Stimulated activated CD8-positive, alpha-beta memory T cell treated with anti-CD3 and anti-CD28 coated beads, Interleukin-7, amount 100 ng/mL, for 24 hours (primary cell): ENCODE data around the gene LARGE1.

Experiments
- DNase-seq: peaks from one replicate; pipeline ENCODE4 v3.0.0-alpha.2; 2020; ENCODE audit warnings: low read depth

LARGE1 gene

DNA sequence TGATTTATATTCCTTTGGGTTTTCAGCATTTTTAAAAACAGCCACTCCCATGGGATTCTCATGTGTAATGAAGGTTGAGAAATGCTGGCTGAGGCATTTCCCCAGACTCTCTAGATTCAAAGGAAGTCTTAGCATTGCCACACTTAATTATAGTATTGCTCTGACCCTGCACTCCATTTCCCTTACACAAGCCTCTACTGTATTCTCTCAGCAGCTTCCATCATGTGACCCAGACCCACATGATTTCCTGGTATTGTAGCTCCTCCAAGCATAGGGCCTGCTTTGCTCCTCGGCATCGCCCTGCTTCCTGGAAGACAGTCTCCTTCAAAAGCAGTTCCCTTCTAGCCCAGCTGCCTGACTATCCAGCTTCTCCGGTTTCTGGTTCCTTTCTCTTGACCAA is 261.5 kb downstream of the LARGE1 start:
- DNase-seq = no peak

DNA sequence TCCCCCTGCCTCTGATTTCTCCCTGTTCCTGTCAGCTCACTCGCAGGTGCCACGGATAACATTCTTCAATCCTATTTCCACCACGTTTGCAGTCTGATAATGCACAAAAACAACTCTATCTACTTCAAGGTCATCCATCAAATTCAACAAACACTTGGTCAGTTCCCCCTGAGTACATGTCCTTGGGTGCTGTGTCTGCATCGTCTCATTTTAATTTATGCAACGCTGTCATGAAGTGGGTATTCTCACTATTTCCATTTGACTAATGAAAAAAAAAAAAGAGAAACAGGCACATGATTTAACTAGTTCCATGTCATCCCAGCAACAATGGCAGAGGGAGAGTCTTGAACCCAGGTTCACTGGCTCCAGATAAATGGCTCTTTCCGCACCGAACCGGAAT is 262.6 kb downstream of the LARGE1 start:
- no peak for DNase-seq

DNA sequence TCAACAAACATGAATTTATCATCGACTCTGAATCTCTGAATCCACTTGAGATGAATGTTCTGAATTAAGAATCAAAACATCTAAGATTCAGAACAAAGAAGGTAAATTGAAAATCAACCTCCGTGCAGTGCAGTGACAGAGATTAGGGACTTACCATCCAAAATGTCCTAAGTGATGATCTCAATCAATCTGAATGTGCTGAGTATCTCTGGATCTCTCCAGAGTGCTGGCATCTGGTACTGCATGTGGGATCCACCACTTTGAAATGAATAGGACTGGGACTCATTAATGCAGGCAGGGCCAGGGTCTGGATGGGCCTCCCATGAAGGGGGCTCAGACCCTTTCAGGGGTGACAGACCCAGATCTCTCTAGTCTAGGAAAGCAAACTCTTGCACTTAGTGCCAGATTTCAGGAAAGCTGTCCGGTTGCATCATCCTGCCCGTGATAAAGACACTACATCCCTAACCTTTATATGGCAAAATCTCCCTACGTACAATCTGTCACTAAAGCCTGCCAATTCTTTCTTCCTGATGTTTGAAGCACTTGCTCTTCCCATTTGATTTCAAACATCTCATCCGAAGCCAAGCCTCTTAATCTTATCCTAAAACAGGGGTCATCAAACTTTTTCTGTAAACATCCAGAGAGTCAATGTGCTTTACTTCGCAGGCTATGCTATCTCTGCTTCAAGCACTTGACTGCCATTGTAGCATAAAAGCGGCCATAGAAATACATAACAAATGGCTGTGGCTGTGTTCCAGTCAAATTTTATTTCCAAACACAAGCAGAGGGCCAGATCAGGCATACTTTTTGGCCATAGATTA is 263.3 kb downstream of the LARGE1 start:
- DNase-seq = no peak

DNA sequence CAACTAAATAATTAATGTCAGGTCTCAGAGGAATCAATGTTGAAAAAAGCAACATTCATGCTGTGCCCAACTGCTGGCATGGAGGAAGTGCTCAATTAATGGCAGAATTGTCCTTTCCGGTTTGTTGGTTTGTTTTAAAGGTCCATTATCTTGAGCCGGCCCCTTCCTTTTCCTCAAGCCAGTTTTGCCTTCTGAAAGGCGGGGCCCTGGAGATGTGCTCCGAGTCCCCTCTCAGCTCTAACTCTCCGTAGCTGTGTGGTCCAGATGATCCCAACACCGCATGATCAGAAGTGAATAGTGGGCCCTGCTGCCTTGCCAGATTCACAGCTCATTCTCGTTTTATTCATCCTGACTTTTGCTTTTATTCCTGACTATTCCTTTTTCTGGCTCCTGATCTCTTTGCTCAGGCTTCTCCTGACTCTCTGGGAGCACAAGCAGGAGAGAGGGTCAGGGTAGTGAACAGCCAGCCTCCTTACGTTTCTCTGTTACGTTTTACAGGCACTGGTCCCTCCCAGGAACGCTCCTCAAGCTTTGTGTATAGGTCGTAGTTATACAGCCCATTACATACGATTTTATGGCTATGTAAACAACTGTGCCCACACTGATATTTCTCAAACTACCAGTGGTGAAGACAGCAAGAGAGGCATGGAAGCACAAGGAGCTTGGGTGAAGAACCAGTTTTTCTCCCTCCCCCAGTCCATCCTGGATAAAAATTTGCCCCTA is 265.9 kb downstream of the LARGE1 start:
- no peak for DNase-seq

DNA sequence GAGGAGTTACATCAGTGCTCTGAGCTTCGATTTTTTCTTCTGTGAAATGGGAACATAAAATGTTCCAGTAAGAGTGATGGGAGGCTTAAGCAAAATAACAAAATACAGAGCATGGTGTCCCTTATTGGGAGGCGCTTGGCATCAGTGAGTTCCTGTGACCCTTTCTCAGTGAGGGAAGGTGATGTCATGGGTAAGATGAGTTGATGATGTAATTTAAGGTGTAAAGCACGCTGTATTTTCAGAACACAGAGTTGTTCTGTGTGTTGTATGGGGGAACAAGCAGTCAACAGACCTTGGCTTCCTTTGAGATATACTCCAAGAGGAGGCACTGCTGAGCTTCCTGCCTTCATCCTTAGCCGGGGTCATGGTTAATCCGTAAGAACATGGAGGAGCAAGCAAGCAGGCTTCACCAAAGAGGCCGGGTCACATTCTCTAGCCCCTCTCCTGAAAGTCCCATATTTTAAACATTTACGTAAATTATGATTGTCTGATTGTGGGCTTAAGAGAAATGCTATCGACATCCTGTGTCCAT is 266.7 kb downstream of the LARGE1 start:
- no peak for DNase-seq

DNA sequence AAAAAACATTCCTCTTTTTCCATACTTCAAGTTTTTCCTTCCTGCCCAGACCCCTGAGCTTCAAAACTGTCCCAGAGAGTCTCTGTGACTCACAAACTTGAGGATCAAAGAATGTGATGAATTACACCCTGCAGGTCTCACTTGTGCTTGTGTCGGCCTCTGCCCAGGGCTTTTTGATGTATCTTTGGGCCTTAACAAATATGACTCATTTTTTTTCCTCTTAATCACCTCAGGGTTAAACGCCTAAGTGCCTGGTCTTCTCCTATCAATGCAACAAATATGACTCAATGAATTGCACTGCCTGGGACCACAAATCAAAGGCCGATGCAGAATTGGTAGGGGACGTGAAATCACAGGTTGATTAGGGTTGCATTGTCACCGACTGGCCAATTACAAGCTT is 267.7 kb downstream of the LARGE1 start:
- DNase-seq = no peak

DNA sequence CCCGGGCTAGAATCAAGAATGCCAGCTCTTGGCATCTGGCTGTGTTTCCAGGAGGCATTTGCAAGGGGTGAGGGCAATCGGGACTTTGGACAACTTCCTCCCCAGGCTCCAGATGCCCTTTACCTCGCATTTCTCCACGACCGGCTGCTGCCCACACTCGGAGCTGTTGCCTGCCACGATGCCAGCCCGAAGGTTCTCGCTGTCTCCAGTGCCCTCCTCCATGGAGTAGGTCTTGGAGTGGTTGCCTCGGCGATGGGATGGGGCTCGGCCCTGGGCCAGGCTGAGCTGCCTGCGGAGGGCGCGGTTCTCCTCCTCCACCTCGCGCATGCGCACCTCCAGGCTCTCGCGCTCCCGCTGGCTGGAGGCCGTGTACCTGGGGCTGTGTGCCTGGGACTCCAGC is 270.0 kb downstream of the LARGE1 start:
- no peak for DNase-seq

DNA sequence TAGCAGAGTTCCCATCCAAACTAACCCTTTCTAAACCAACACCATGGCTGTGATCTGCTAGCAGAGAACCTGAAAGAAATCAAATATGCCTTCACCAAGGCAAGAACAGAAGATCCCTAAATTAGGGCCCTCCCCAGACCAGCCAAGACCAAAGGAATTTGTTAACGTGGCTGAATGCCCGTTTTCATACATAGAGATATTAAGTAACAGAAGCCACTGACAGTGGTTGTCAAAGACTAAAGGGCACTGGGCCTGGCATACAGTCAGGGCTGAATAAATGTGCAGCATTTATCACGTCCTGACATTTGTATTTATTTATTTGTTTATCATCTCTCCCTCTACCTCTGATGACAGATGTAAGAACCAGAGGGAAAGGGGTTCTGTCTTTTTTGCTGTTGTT is 271.8 kb downstream of the LARGE1 start:
- no peak for DNase-seq

DNA sequence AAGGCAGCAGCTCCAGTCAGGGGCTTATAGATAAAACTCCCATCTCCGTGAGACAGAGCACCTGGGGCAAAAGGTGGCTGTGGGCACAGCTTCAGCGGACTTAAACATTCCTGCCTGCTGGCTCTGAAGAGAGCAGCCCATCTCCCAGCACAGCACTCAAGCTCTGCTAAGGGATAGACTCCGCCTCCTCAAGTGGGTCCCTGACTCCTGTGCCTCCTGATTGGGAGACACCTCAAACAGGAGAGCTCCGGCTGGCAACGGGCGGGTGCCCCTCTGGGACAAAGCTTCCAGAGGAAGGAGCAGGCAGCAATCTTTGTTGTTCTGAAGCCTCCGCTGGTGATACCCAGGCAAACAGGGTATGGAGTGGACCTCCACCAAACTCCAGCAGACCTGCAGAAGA is 279.4 kb downstream of the LARGE1 start:
- DNase-seq = no peak

DNA sequence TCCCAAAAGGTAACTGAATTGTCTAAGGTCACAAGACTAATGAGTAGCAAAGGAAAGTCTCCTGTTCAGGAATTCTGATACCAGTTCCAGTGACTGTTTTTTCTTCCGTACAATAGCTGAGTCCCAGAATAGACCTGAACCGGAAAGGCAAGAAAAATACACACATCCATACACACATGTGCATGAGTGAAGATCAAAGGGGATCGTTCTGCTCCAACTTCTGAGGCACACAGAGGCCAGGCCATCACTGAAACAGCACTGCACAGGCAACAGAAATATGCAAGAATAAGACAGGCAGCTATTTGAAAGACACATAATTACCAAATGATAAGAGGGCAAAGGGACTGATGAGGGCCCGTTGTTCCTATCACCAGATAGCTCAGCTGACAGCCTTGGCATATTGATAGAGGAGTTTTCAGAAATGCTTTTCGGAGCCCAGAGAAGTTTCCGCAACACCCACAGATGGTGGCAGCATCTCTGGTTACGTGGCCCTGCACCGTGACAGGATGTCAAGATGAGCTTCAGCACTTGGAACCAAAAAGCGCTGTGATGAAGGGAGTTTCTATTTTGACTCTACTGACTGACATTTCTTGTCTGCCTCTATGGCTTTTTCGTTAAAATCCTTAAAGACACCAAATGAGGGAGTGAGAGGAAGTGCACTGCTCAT is 280.6 kb downstream of the LARGE1 start:
- no peak for DNase-seq

DNA sequence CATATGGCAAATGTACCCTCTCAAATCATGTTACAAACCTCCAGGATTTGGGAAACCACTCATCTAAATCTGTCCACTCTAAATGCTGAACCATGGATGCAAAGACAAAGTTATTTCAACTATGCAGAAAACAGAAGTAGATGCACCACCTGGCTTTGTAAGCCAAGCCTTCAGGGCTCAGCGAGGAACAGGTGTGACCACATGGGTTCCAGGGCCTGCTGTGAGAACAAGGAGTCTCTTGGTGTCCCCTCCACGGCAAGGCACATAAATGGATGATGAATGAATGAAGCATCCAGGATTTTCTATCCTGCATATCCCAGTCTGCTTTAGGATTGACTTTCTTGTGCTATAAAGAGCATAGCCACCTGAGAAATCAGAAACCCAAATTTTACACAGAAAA is 284.5 kb downstream of the LARGE1 start:
- no peak for DNase-seq

DNA sequence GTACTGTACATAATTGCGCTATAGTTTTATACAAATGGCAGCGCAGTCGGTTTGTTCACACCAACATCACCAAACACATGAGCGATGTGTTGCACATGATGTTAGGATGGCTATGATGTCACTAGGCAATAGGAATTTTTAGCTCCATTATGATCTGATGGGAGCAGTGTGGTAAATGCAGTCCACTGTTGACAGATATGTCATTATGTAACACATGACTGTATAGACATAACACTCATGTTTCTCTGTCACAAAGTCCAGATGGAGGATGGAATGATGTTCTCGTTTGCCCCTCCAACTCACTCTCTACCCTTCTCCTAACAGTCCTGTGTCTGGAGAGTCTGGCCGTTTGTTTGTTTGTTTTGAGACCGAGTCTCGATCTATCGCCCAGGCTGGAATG is 288.5 kb downstream of the LARGE1 start:
- no peak for DNase-seq

DNA sequence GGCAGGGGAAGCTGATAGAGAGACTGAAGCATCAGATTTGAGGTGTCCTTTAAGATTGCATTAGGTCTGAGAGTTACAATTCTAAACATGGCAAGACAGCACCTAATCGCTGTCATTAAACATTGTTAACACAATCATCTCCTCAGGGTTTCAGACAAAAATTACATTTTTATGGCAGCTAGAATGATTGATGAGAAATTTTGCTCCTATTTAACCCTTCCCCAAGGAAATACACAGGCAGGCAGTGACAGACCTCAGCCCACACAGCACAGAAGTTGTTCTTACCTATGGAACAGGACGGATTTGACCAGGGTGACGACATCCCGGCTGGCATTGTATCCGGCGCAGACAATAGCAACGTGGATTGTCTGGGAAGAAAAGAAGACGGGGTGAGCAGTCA is 294.3 kb downstream of the LARGE1 start:
- no peak for DNase-seq

DNA sequence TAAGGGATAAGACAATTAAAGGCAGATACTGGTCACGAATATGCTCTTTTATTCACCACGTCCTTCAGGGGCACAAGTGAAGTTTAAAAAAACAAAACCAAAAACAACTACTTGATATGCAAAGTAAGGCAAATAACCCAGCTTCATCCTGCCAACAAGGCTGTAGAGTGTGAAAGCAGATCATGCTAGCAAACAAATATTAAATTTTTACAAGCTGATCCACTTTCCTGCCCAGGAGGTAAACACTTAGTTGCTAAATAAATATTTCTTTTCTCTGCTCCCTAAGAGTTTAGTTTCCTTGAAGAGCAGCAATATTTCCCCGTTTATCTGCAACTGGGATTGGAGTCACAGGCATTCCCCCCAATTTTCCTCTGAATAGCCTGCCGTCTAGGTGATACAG is 300.2 kb downstream of the LARGE1 start:
- DNase-seq = no peak

DNA sequence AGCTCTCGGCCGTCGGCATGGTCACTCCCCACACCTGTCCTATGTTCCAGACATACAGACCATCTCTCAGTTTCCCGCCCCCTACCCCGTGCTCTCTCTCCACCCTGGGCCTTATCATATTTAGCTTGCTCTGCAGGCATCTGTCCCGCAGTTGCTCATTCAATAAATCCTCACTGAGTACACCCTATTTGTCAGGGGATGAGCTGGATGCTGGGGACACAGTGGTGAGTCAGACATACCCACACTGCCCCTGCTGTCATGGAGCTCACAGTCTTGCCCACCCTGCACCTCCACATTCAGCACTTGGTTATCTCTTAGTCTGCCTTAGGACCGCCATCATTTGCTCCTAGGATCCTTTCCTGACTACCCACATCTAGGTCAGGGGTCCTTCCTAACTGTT is 313.8 kb downstream of the LARGE1 start:
- no peak for DNase-seq

DNA sequence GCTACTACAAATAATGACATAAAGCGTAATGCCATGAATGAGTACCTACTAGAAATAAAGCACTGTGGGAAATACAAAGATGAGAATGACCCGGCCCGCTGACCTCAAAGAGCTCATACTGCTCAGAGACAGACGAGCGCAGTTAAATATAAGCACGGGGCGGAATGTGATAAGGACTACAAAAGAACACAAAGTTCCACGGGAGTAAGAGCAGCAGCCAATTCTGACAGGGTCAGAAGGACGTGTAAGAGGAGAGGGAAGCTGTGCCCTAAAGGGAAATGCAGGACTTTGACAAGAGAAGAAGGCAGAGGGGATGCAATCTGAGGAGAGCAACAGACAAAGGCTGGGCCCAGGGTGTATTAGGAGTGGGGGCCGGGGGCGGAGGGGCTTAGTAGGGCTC is 314.6 kb downstream of the LARGE1 start:
- no peak for DNase-seq

DNA sequence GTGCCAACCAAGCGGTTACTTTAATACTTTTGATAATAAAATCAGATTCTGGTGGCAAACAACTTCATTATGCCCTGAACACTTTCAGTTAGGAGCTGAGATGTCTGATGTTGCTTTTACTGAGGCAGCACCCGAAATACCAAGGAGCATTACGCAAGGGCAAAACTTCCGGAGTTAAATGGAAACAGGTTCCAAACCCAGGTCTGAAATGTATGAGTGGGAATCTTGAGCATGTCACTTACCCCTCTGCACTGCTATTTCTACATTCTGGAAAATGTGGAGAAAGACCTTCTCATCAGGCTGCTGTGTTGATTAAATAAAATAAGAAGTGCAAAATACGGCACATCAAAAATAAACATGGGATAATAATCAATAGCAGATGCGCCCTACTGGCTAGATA is 315.1 kb downstream of the LARGE1 start:
- DNase-seq = no peak

DNA sequence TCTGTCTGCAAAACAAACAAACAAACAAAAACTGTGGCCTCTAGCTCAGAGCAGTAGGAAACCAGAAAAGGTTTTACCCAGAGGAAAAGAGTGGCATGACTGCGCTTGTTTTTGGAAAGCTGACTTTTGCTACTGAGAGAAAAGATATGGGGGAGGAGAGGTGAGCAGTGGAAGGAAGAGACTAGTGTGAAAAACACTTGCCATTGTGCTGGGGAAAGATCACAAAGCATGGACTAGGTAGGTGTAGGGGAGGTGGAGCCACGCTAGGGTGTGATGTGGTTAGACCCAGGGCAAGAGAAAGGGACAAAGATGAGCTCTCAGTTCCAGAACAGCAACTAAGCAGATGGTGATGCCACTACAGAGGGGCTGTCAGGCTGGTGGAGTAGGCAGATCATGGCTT is 319.2 kb downstream of the LARGE1 start:
- no peak for DNase-seq

DNA sequence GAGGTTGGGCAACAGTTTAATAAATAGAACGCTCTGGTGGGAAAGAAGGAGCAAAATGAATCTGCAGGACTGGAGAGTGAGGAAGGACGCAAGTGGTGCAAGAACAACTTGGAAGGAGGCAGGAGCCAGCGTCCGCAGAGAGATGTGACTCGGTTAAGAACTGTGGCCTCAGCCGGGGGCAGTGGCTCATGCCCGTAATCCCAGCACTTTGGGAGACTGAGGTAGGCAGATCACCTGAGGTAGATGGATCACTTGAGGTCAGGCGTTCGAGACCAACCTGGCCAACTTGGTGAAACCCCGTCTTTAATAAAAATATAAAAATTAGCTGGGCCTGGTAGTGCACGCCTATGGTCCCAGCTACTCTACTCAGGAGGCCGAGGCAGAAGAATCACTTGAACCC is 319.7 kb downstream of the LARGE1 start:
- no peak for DNase-seq

DNA sequence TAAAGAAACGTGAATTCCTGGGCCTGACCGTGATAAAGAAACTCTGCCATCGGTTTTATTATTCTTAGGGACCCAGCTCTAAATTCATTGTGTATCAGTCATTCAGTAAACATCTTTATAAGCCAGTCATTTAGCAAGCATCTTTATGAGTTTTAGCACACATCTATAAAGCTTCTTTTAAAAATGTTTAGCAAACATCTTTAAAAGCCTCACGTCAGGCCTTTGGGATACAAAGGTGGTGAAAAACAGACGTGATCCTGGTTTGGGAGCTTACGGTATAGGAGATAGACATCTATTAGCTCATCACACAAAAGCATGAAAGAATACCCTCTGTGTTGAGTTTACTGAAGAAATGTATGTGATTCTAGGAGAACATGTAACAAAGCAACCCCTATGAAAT is 320.2 kb downstream of the LARGE1 start:
- no peak for DNase-seq

DNA sequence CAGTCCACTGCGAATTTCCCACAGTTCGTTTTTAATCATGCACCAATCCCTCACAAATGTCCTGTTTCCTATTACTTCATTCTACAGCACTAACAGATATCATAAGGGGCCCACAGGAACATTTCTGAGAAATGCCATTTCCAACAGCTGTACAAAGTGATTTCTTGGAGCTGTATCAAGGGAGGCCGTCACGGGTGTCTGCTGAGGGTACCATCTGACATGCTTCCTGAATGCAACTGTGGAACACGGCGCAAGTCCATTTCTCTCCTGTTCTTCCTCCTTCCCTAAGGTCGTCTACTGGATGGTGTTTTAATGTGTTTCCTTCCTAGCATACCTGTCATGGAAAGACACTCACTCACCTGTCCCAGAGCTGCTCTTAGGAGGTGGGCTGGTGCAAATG is 320.7 kb downstream of the LARGE1 start:
- no peak for DNase-seq

DNA sequence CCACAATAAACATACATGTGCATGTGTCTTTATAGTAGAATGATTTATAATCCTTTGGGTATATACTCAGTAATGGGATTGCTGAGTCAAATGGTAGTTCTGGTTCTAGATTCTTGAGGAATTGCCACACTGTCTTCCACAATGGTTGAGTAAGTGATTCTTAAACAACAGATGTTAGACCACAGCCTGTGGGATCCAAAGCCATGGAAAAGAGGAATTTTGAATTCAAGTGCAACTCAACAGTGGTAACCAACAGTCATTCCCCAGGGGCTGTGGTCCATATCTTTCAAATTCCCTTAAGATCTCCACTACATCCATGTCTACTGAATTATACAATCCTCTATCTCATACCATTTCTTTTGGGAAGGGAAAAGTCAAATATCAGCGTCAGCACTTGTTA is 321.5 kb downstream of the LARGE1 start:
- no peak for DNase-seq
